Stimulated activated naive CD8-positive, alpha-beta T cell treated with anti-CD3 and anti-CD28 coated beads, Interleukin-15, Interleukin-2, amounts not matched to agents 100 U/mL and 50 U/mL, for 24 hours (primary cell): ENCODE measurements around the gene CCSER1.
"Not testable (repeated sequence)": the region's sequence is repeated elsewhere in the genome, so short reads cannot be mapped to it uniquely, and the experiment has no call there.

Source experiments
- ATAC-seq: fragments of 150-1000 bp; cut with Tn5 transposase; one replicate; pipeline ENCODE4 v1.10.0; 2021
- DNase-seq: peaks from one replicate; pipeline ENCODE4 v3.0.0; 2021

Gene CCSER1

GRCh38 chr4:91170768-91171167 lies 1043.6 kb downstream of the CCSER1 start:
- ATAC-seq (no peak), DNase-seq (no peak)

GRCh38 chr4:91171217-91171616 lies 1044.0 kb downstream of the CCSER1 start:
- ATAC-seq: no peak
- no peak for DNase-seq

GRCh38 chr4:91185061-91185460 lies 1057.9 kb downstream of the CCSER1 start:
- ATAC-seq, DNase-seq: not testable (repeated sequence)

GRCh38 chr4:91198951-91199350 lies 1071.8 kb downstream of the CCSER1 start:
- no peak for DNase-seq
- no peak for ATAC-seq

- no peak for ATAC-seq
Observed at GRCh38 chr4:91207535-91207934, 1080.3 kb downstream of the CCSER1 start.

GRCh38 chr4:91212211-91212610 lies 1085.0 kb downstream of the CCSER1 start:
- no peak for ATAC-seq
- DNase-seq: no peak

More at GRCh38 chr4:91207535-91207934, 1080.3 kb downstream of the CCSER1 start:
- no peak for DNase-seq

GRCh38 chr4:91217831-91218403 lies 1090.7 kb downstream of the CCSER1 start:
- not testable (repeated sequence) for ATAC-seq

GRCh38 chr4:91220315-91220714 lies 1093.1 kb downstream of the CCSER1 start:
- ATAC-seq (no peak), DNase-seq (no peak)

More at GRCh38 chr4:91217831-91218403, 1090.7 kb downstream of the CCSER1 start:
- DNase-seq: not testable (repeated sequence)

- DNase-seq (no peak), ATAC-seq (no peak)
Observed at GRCh38 chr4:91222014-91222413, 1094.8 kb downstream of the CCSER1 start.

GRCh38 chr4:91226867-91227266 lies 1099.7 kb downstream of the CCSER1 start:
- no peak for ATAC-seq

GRCh38 chr4:91228659-91229058 lies 1101.5 kb downstream of the CCSER1 start:
- ATAC-seq (no peak), DNase-seq (no peak)

More at GRCh38 chr4:91226867-91227266, 1099.7 kb downstream of the CCSER1 start:
- no peak for DNase-seq

GRCh38 chr4:91233164-91233563 lies 1106.0 kb downstream of the CCSER1 start:
- no peak for DNase-seq
- ATAC-seq: no peak

GRCh38 chr4:91243132-91243531 lies 1115.9 kb downstream of the CCSER1 start:
- DNase-seq (no peak), ATAC-seq (no peak)

GRCh38 chr4:91256043-91256442 lies 1128.8 kb downstream of the CCSER1 start:
- no peak for ATAC-seq
- no peak for DNase-seq

GRCh38 chr4:91256751-91257150 lies 1129.6 kb downstream of the CCSER1 start:
- no peak for DNase-seq
- ATAC-seq: no peak

GRCh38 chr4:91257721-91258120 lies 1130.5 kb downstream of the CCSER1 start:
- DNase-seq (no peak), ATAC-seq (no peak)

- DNase-seq: no peak
Observed at GRCh38 chr4:91258326-91258725, 1131.1 kb downstream of the CCSER1 start.

GRCh38 chr4:91267543-91267942 lies 1140.3 kb downstream of the CCSER1 start:
- DNase-seq: no peak
- ATAC-seq: no peak

More at GRCh38 chr4:91258326-91258725, 1131.1 kb downstream of the CCSER1 start:
- ATAC-seq: no peak

- DNase-seq, ATAC-seq: not testable (repeated sequence)
Observed at GRCh38 chr4:91268481-91268880, 1141.3 kb downstream of the CCSER1 start.

GRCh38 chr4:91268913-91269312 lies 1141.7 kb downstream of the CCSER1 start:
- ATAC-seq: no peak
- no peak for DNase-seq

GRCh38 chr4:91279899-91280298 lies 1152.7 kb downstream of the CCSER1 start:
- ATAC-seq (no peak), DNase-seq (no peak)

- ATAC-seq (no peak), DNase-seq (no peak)
Observed at GRCh38 chr4:91280551-91281290, 1153.5 kb downstream of the CCSER1 start.

GRCh38 chr4:91282217-91282616 lies 1155.0 kb downstream of the CCSER1 start:
- no peak for DNase-seq

More at GRCh38 chr4:91282217-91282616, 1155.0 kb downstream of the CCSER1 start:
- no peak for ATAC-seq
